Suprapubic skin (tissue), 4 donors: ENCODE results near the gene NECAB3.

Experiments
- CTCF ChIP-seq, 2 donors: fragments of 200-600 bp in 1 of 2; fragments of 450-650 bp in 1 of 2; sonication (generic) in 1 of 2; IDR thresholded peaks; one replicate each; pipeline ENCODE4 v1.5.1; 2016 to 2019; ENCODE audit warnings: antibody characterized with exemption in 2 of 2, mild to moderate bottlenecking in 1 of 2, moderate library complexity in 1 of 2
- EP300 ChIP-seq: sonication (generic); formaldehyde crosslinking; IDR thresholded peaks from one replicate; pipeline ENCODE4 v1.6.1; 2017; ENCODE audit warnings: antibody characterized with exemption
- POLR2A ChIP-seq, 2 donors: fragments of 450-650 bp; IDR thresholded peaks; one replicate each; pipeline ENCODE4 v1.6.1; 2017; ENCODE audit warnings: antibody characterized with exemption in 2 of 2, mild to moderate bottlenecking in 2 of 2, moderate library complexity in 2 of 2
- POLR2AphosphoS5 ChIP-seq, 3 donors: sonication (generic); formaldehyde crosslinking; IDR thresholded peaks; one replicate each; pipeline ENCODE4 v1.6.1; 2017; ENCODE audit warnings: antibody characterized with exemption in 3 of 3

GRCh38 chr20:33648396-33649004 is 25.7 kb downstream of the NECAB3 start:
- no peak for TF ChIP-seq CTCF (IDR thresholded peaks at IDR 0.05)
- no peak for TF ChIP-seq POLR2A (IDR thresholded peaks at IDR 0.05)
- no peak for TF ChIP-seq POLR2AphosphoS5 (IDR thresholded peaks at IDR 0.05)
- TF ChIP-seq EP300: no peak
